Naive thymus-derived CD4-positive, alpha-beta T cell (primary cell): ENCODE results near the gene ZNF608. TPM values are rescaled to one million over a fixed set of nuclear protein-coding genes. Genes with fewer than 3 reads are reported as not detected.

Source experiments
- ATAC-seq: fragments of 150-1000 bp; cut with Tn5 transposase; 2 replicates; pipeline ENCODE4 v1.10.0; 2021; ENCODE audit warnings: mild to moderate bottlenecking, moderate library complexity
- CTCF ChIA-PET: fragments of 350-600 bp; sonication (Branson Sonifier 250); formaldehyde crosslinking; loops from one replicate; lab custom pipeline; 2021; ENCODE audit warnings: antibody characterized with exemption; lab: Charles Lee
- POLR2A ChIA-PET: fragments of 350-600 bp; sonication (Branson Sonifier 250); formaldehyde crosslinking; loops from one replicate; lab custom pipeline; 2021; ENCODE audit warnings: antibody characterized with exemption, inconsistent platforms; lab: Charles Lee
- DNase-seq, 9 donors: peaks; one replicate each; pipeline versions ENCODE4 v3.0.0 to v3.0.0-alpha.2; 2020 to 2022; ENCODE audit warnings: mixed read lengths in 1 of 9
- H3K27ac ChIP-seq: one replicate; pipeline ENCODE4 v1.7.0; 2013; ENCODE audit warnings: mild to moderate bottlenecking, low read depth, low read length, moderate library complexity
- H3K27me3 ChIP-seq, 2 donors: one replicate each; pipeline ENCODE4 v1.7.0; 2013; ENCODE audit warnings: low read length in 2 of 2, mild to moderate bottlenecking in 2 of 2, moderate library complexity in 2 of 2; ENCODE audit not compliant: control insufficient read depth in 2 of 2, insufficient read depth in 2 of 2
- H3K36me3 ChIP-seq, 3 experiments: 1 replicate in 2 of 3; 2 replicates in 1 of 3; pipeline ENCODE4 v1.7.0; 2013; ENCODE audit warnings: low read length in 3 of 3, mild to moderate bottlenecking in 3 of 3, moderate library complexity in 1 of 3; ENCODE audit not compliant: insufficient read depth in 3 of 3, control insufficient read depth in 2 of 3
- H3K4me1 ChIP-seq, 2 donors: one replicate each; pipeline ENCODE4 v1.7.0; 2013; ENCODE audit warnings: low read length in 2 of 2, mild to moderate bottlenecking in 2 of 2, moderate library complexity in 1 of 2; ENCODE audit not compliant: control insufficient read depth in 2 of 2, insufficient read depth in 2 of 2
- H3K4me3 ChIP-seq: 2 replicates; pipeline ENCODE4 v1.7.0; 2013; ENCODE audit warnings: mild to moderate bottlenecking, low read length
- H3K9me3 ChIP-seq, 3 experiments: 1 replicate in 2 of 3; 2 replicates in 1 of 3; pipeline ENCODE4 v1.7.0; 2013; ENCODE audit warnings: low read length in 3 of 3; ENCODE audit not compliant: control insufficient read depth in 2 of 3
- H3K27ac Mint-ChIP-seq, 9 donors: one replicate each; pipeline ENCODE4 v1.8.0; 2020 to 2022; ENCODE audit warnings: mixed read lengths in 9 of 9, mild to moderate bottlenecking in 8 of 9, moderate library complexity in 5 of 9, inconsistent platforms in 2 of 9
- H3K27me3 Mint-ChIP-seq, 5 donors: one replicate each; pipeline ENCODE4 v1.8.0; 2021 to 2022; ENCODE audit warnings: mixed read lengths in 5 of 5, mild to moderate bottlenecking in 1 of 5
- H3K36me3 Mint-ChIP-seq, 5 donors: one replicate each; pipeline ENCODE4 v1.8.0; 2020 to 2022; ENCODE audit warnings: mixed read lengths in 5 of 5, mild to moderate bottlenecking in 3 of 5, inconsistent platforms in 1 of 5
- H3K4me1 Mint-ChIP-seq, 7 donors: one replicate each; pipeline ENCODE4 v1.8.0; 2020 to 2022; ENCODE audit warnings: mixed read lengths in 7 of 7, mild to moderate bottlenecking in 3 of 7, inconsistent platforms in 1 of 7
- H3K4me3 Mint-ChIP-seq, 10 donors: one replicate each; pipeline ENCODE4 v1.8.0; 2020 to 2022; ENCODE audit warnings: mild to moderate bottlenecking in 10 of 10, mixed read lengths in 10 of 10, moderate library complexity in 6 of 10, inconsistent platforms in 2 of 10
- H3K9me3 Mint-ChIP-seq, 11 donors: one replicate each; pipeline ENCODE4 v1.8.0; 2020 to 2022; ENCODE audit warnings: mixed read lengths in 11 of 11, mild to moderate bottlenecking in 4 of 11, inconsistent platforms in 1 of 11, moderate library complexity in 1 of 11
- intact Hi-C, 2 donors: fragments of 100-400 bp; cut with micrococcal nuclease; formaldehyde crosslinking; loops; one replicate each; pipeline ENCODE4 v1.15.1; 2023
- polyA plus RNA-seq, 2 donors: library from polyadenylated mRNA; unstranded; fragments of 300-500 nt; fragmentation: Illumina TruSeq; gene quantifications; one replicate each; pipeline ENCODE4 v1.2.3, GENCODE V29; 2021
- total RNA-seq, 6 experiments: library from RNA in 5 of 6; stranded (reverse) in 5 of 6; gene quantifications; 1 replicate in 5 of 6; 2 replicates in 1 of 6; pipeline ENCODE4 v1.2.3 and lab custom pipeline; 2021 to 2026

ZNF608 gene
- total and polyA plus RNA-seq, 7 experiments from 2014 or later, result 0.90 to 1.5 TPM; not detected in 5

GRCh38 chr5:124783794-124784193, 37.4 kb upstream of the ZNF608 start:
- no peak overlapping the region for H3K27ac ChIP-seq
- Mint-ChIP-seq H3K4me3 (no peak overlapping the region), H3K9me3 (peaks cover 0 to 6% (median 2%) of the 10 kb centered on the region in 11 donors), H3K27me3 (no peaks in the 10 kb centered on the region), H3K4me1 (no peaks in the 10 kb centered on the region), H3K27ac (no peak overlapping the region), H3K36me3 (no peaks in the 10 kb centered on the region)
- H3K4me3 ChIP-seq, result no peak overlapping the region
- no peaks in the 10 kb centered on the region for H3K36me3 ChIP-seq
- intact Hi-C loops, result no loop called here
- H3K9me3 ChIP-seq, result no peaks in the 10 kb centered on the region
- POLR2A ChIA-PET, result no interaction called here
- H3K4me1 ChIP-seq, result no peaks in the 10 kb centered on the region
- CTCF ChIA-PET, result no interaction called here
- no peak for ATAC-seq
- H3K27me3 ChIP-seq, result no peaks in the 10 kb centered on the region
- DNase-seq, result no peak

DNA sequence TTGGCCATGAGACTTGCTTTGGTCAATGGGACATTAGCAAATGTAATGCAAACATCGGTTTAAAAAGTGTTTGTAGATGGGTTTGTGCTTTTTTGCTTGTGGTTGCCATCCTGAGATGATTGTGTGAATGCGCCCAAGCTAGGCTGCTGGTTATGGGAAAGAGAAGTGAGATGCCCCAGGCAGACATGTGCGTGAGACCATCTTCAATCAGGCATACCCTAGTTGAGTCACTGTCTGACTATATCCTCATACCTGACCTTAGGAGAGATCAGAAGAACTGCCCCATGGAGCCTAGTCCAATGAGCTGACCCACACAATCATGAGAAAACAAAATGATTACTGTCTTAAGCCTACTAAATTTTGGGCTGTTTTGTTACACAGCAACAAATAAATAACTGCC, 36.8 kb upstream of the ZNF608 start:
- Histone ChIP-seq H3K4me3 (no peak overlapping the region), H3K36me3 (no peaks in the 10 kb centered on the region), H3K27ac (no peak overlapping the region), H3K27me3 (no peaks in the 10 kb centered on the region), H3K4me1 (no peaks in the 10 kb centered on the region), H3K9me3 (no peaks in the 10 kb centered on the region)
- ATAC-seq (no peak), DNase-seq (no peak)
- peaks cover 0 to 6% (median 2%) of the 10 kb centered on the region in 11 donors for H3K9me3 Mint-ChIP-seq
- no peaks in the 10 kb centered on the region for H3K4me1 Mint-ChIP-seq
- intact Hi-C loops, result no loop called here
- CTCF ChIA-PET, result no interaction called here
- no peak overlapping the region for H3K27ac Mint-ChIP-seq
- no peaks in the 10 kb centered on the region for H3K27me3 Mint-ChIP-seq
- POLR2A ChIA-PET, result no interaction called here
- no peaks in the 10 kb centered on the region for H3K36me3 Mint-ChIP-seq
- no peak overlapping the region for H3K4me3 Mint-ChIP-seq

GRCh38 chr5:124782262-124782661, 35.8 kb upstream of the ZNF608 start:
- H3K27ac ChIP-seq, result no peak overlapping the region
- Mint-ChIP-seq H3K36me3 (no peaks in the 10 kb centered on the region), H3K9me3 (peaks cover 0 to 6% (median 4%) of the 10 kb centered on the region in 11 donors), H3K4me1 (no peaks in the 10 kb centered on the region), H3K27ac (no peak overlapping the region), H3K27me3 (no peaks in the 10 kb centered on the region), H3K4me3 (no peak overlapping the region)
- ChIA-PET CTCF (no interaction called here), POLR2A (no interaction called here)
- no peaks in the 10 kb centered on the region for H3K9me3 ChIP-seq
- intact Hi-C loops, result no loop called here
- ATAC-seq (no peak), DNase-seq (no peak)
- H3K36me3 ChIP-seq, result no peaks in the 10 kb centered on the region
- H3K4me3 ChIP-seq, result no peak overlapping the region
- H3K27me3 ChIP-seq, result no peaks in the 10 kb centered on the region
- no peaks in the 10 kb centered on the region for H3K4me1 ChIP-seq

GRCh38 chr5:124780011-124780410, 33.6 kb upstream of the ZNF608 start:
- Mint-ChIP-seq H3K27ac (no peak overlapping the region), H3K4me1 (no peaks in the 10 kb centered on the region), H3K27me3 (no peaks in the 10 kb centered on the region), H3K36me3 (no peaks in the 10 kb centered on the region), H3K4me3 (no peak overlapping the region), H3K9me3 (peaks cover 0 to 6% (median 4%) of the 10 kb centered on the region in 11 donors)
- Histone ChIP-seq H3K4me1 (no peaks in the 10 kb centered on the region), H3K27ac (no peak overlapping the region), H3K4me3 (no peak overlapping the region), H3K9me3 (no peaks in the 10 kb centered on the region), H3K36me3 (no peaks in the 10 kb centered on the region), H3K27me3 (no peaks in the 10 kb centered on the region)
- ATAC-seq (no peak), DNase-seq (no peak)
- intact Hi-C loops, result no loop called here
- ChIA-PET CTCF (no interaction called here), POLR2A (no interaction called here)

DNA sequence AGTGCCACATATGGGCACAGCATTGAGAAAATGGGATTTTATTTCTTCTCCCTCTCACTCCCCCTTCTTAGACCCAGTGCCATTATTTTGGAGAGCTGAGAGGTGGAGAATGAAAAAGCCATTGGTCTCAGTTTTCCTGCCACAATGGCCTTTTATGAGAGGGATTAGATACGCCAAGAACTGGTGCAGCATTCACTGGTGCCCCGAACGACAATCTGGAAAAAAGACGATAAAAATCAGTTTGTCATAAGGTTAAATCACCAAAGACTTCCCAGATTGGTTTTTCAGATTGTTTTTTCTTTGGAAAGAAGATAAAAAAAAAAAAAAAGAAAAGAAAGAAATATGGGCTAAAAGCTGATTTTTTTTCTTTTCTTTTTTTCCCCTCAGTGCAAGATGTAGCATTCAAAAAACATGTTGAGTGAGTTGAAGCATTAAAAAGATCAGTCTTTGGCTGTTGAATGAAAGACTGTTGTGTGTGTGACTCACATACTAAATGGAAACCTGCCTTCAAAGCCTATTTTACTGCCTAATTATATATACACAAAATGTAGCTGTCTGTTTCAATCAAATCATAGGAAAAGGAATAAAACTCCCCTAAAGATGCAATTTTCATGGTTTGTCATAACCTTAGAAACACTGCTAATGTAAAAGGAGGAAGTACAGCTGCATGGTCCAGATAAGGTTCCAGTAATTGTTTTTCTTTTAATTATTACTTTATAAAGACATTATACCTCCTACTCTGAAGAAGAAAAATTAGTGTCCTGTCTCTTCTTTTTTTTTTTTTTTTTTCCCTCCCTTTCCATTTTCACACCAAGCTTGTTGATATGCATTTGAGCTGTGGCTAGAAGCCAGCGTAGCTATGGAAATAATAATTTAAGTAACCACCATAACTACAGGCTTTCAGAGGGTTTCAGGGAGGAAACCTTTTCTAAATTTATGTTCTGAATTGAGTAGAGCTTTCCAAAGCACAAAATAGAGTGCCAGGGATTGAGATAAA, 27.2 kb upstream of the ZNF608 start:
- peaks cover 0 to 4% (median 0%) of the 10 kb centered on the region in 7 donors for H3K4me1 Mint-ChIP-seq
- peaks cover 0 to 9% (median 0%) of the 10 kb centered on the region in 11 donors for H3K9me3 Mint-ChIP-seq
- H3K27ac Mint-ChIP-seq, result no peak overlapping the region
- ChIA-PET POLR2A (interaction anchor here (1.0 kb wide), 1 partner anchor 9 kb away, joined by 3 read pairs; no protein-coding TSS in a partner anchor), CTCF (interaction anchor here (0.6 kb wide), 1 partner anchor 12 kb away, joined by 3 read pairs; no protein-coding TSS in a partner anchor)
- intact Hi-C loops, result no loop called here
- no peak overlapping the region for H3K27ac ChIP-seq
- no peak overlapping the region for H3K4me3 ChIP-seq
- ATAC-seq (no peak), DNase-seq (no peak)
- H3K4me3 Mint-ChIP-seq, result no peak overlapping the region
- peaks cover 0 to 11% (median 0%) of the 10 kb centered on the region in 5 donors for H3K27me3 Mint-ChIP-seq
- no peaks in the 10 kb centered on the region for H3K4me1 ChIP-seq
- H3K36me3 Mint-ChIP-seq, result no peaks in the 10 kb centered on the region
- H3K9me3 ChIP-seq, result no peaks in the 10 kb centered on the region
- H3K36me3 ChIP-seq, result no peaks in the 10 kb centered on the region
- H3K27me3 ChIP-seq, result no peaks in the 10 kb centered on the region

- H3K4me3 ChIP-seq, result no peak overlapping the region
- H3K27me3 Mint-ChIP-seq, result peaks cover 0 to 11% (median 0%) of the 10 kb centered on the region in 5 donors
- ATAC-seq (no peak), DNase-seq (no peak)
- H3K27ac ChIP-seq, result no peak overlapping the region
- no peaks in the 10 kb centered on the region for H3K4me1 ChIP-seq
- no peaks in the 10 kb centered on the region for H3K27me3 ChIP-seq
- peaks cover 0 to 4% (median 0%) of the 10 kb centered on the region in 11 donors for H3K9me3 Mint-ChIP-seq
- H3K36me3 ChIP-seq, result no peaks in the 10 kb centered on the region
- POLR2A ChIA-PET, result no interaction called here
- H3K27ac Mint-ChIP-seq, result no peak overlapping the region
- CTCF ChIA-PET, result interaction anchor here (0.6 kb wide), 1 partner anchor 11 kb away, joined by 3 read pairs; no protein-coding TSS in a partner anchor
- intact Hi-C loops, result no loop called here
- no peaks in the 10 kb centered on the region for H3K9me3 ChIP-seq
- peaks cover 0 to 4% (median 0%) of the 10 kb centered on the region in 7 donors for H3K4me1 Mint-ChIP-seq
- no peak overlapping the region for H3K4me3 Mint-ChIP-seq
- H3K36me3 Mint-ChIP-seq, result no peaks in the 10 kb centered on the region
Measured at GRCh38 chr5:124772457-124773200, 26.2 kb upstream of the ZNF608 start.
